Activated CD8-positive, alpha-beta memory T cell treated with anti-CD3 and anti-CD28 coated beads, Interleukin-2, amount 50 U/mL, for 1 hour (primary cell): ENCODE measurements around the gene LRRTM3.

Experiments
- DNase-seq: peaks from one replicate; pipeline ENCODE4 v3.0.0-alpha.2; 2020; ENCODE audit errors: extremely low read depth

LRRTM3 gene

GRCh38 chr10:66925896-66926715 is at the start of gene LRRTM3:
Gene LRRTM3 (plus strand): TSS chr10:66926036.
- no peak for DNase-seq

GRCh38 chr10:66877361-66877760 is 48.5 kb upstream of the LRRTM3 start:
- no peak for DNase-seq

- no peak for DNase-seq
Observed at GRCh38 chr10:66880292-66880691, 45.5 kb upstream of the LRRTM3 start.

GRCh38 chr10:66880826-66881225 is 45.0 kb upstream of the LRRTM3 start:
- DNase-seq, result no peak

- no peak for DNase-seq
Observed at GRCh38 chr10:66881814-66882213, 44.0 kb upstream of the LRRTM3 start.

- no peak for DNase-seq
Observed at GRCh38 chr10:66882271-66882670, 43.6 kb upstream of the LRRTM3 start.

- DNase-seq, result no peak
Observed at GRCh38 chr10:66886848-66887247, 39.0 kb upstream of the LRRTM3 start.

- DNase-seq, result no peak
Observed at GRCh38 chr10:66888237-66888636, 37.6 kb upstream of the LRRTM3 start.

GRCh38 chr10:66892871-66893270 is 33.0 kb upstream of the LRRTM3 start:
- DNase-seq, result no peak

GRCh38 chr10:66910671-66911070 is 15.2 kb upstream of the LRRTM3 start:
- no peak for DNase-seq

GRCh38 chr10:66916030-66916429 is 9.8 kb upstream of the LRRTM3 start:
- no peak for DNase-seq

- no peak for DNase-seq
Observed at GRCh38 chr10:66917104-66917503, 8.7 kb upstream of the LRRTM3 start.

- no peak for DNase-seq
Observed at GRCh38 chr10:66919248-66919647, 6.6 kb upstream of the LRRTM3 start.

GRCh38 chr10:66924674-66925345 is 1.0 kb upstream of the LRRTM3 start:
- DNase-seq, result no peak

GRCh38 chr10:66925373-66925772 is 463 bp upstream of the LRRTM3 start:
- DNase-seq, result no peak

- DNase-seq, result no peak
Observed at GRCh38 chr10:66926841-66927240, 1.0 kb downstream of the LRRTM3 start.

GRCh38 chr10:66927251-66927935 is 1.6 kb downstream of the LRRTM3 start:
- DNase-seq, result no peak

GRCh38 chr10:66927971-66928770 is 2.3 kb downstream of the LRRTM3 start:
- DNase-seq, result no peak

- DNase-seq, result no peak
Observed at GRCh38 chr10:66928776-66929175, 2.9 kb downstream of the LRRTM3 start.

GRCh38 chr10:66929375-66929774 is 3.5 kb downstream of the LRRTM3 start:
- no peak for DNase-seq

GRCh38 chr10:66931340-66931948 is 5.6 kb downstream of the LRRTM3 start:
- no peak for DNase-seq
